Measurements from ENCODE around the gene ORM1.

Gene ORM1

GRCh38 chr9:114359801-114360200, 36.9 kb downstream of the ORM1 start:
- H3K36me3 ChIP-seq (ENCODE audit: control insufficient read depth, insufficient read depth, low read length): peaks cover 85% of the 10 kb centered on the region
- no peaks in the 10 kb centered on the region for H3K4me1 ChIP-seq (ENCODE audit: control insufficient read depth, insufficient read depth, low read length, poor library complexity, severe bottlenecking)
- H3K27ac ChIP-seq (ENCODE audit: low read depth, low read length, severe bottlenecking): no peak overlapping the region
- 69 to 86% methylated on average over 2 of the region's 7 CpGs for WGBS, 2 experiments (ENCODE audit: insufficient coverage in 2 of 2)
- no peaks in the 10 kb centered on the region for H3K9me3 ChIP-seq (ENCODE audit: control insufficient read depth, low read length)
- H3K4me3 ChIP-seq (ENCODE audit: extremely low read depth, insufficient read depth, low read length, poor library complexity, severe bottlenecking): no peak overlapping the region

GRCh38 chr9:114361542-114361941, 38.6 kb downstream of the ORM1 start:
- Histone ChIP-seq H3K9me3 (ENCODE audit: control insufficient read depth, low read length) (no peaks in the 10 kb centered on the region), H3K4me3 (ENCODE audit: extremely low read depth, insufficient read depth, low read length, poor library complexity, severe bottlenecking) (no peak overlapping the region), H3K4me1 (ENCODE audit: control insufficient read depth, insufficient read depth, low read length, poor library complexity, severe bottlenecking) (peaks cover 5% of the 10 kb centered on the region), H3K36me3 (ENCODE audit: control insufficient read depth, insufficient read depth, low read length) (peaks cover 77% of the 10 kb centered on the region), H3K27ac (ENCODE audit: low read depth, low read length, severe bottlenecking) (no peak overlapping the region)
- WGBS, 2 experiments (ENCODE audit: insufficient coverage in 2 of 2): 82 to 97% methylated on average over 3 to 7 of the region's 7 CpGs

- Histone ChIP-seq H3K36me3 (ENCODE audit: control insufficient read depth, insufficient read depth, low read length) (peaks cover 73% of the 10 kb centered on the region), H3K9me3 (ENCODE audit: control insufficient read depth, low read length) (no peaks in the 10 kb centered on the region), H3K4me1 (ENCODE audit: control insufficient read depth, insufficient read depth, low read length, poor library complexity, severe bottlenecking) (peaks cover 6% of the 10 kb centered on the region), H3K4me3 (ENCODE audit: extremely low read depth, insufficient read depth, low read length, poor library complexity, severe bottlenecking) (no peak overlapping the region), H3K27ac (ENCODE audit: low read depth, low read length, severe bottlenecking) (no peak overlapping the region)
- 94 to 95% methylated on average over 12 of the region's 12 CpGs for WGBS, 2 experiments (ENCODE audit: insufficient coverage in 2 of 2)
Measured at GRCh38 chr9:114362394-114362793, 39.5 kb downstream of the ORM1 start.

GRCh38 chr9:114363424-114363823, 40.5 kb downstream of the ORM1 start:
- H3K9me3 ChIP-seq (ENCODE audit: control insufficient read depth, low read length): no peaks in the 10 kb centered on the region
- whole genome bisulfite sequencing, 2 experiments (ENCODE audit: insufficient coverage in 2 of 2): 89 to 100% methylated on average over 2 of the region's 2 CpGs
- H3K27ac ChIP-seq (ENCODE audit: low read depth, low read length, severe bottlenecking): no peak overlapping the region
- no peak overlapping the region for H3K4me3 ChIP-seq (ENCODE audit: extremely low read depth, insufficient read depth, low read length, poor library complexity, severe bottlenecking)
- H3K36me3 ChIP-seq (ENCODE audit: control insufficient read depth, insufficient read depth, low read length): peaks cover 73% of the 10 kb centered on the region
- peaks cover 6% of the 10 kb centered on the region for H3K4me1 ChIP-seq (ENCODE audit: control insufficient read depth, insufficient read depth, low read length, poor library complexity, severe bottlenecking)

- peaks cover 69% of the 10 kb centered on the region for H3K36me3 ChIP-seq (ENCODE audit: control insufficient read depth, insufficient read depth, low read length)
- WGBS, 2 experiments (ENCODE audit: insufficient coverage in 2 of 2): 93% methylated on average over 3 to 4 of the region's 6 CpGs
Measured at GRCh38 chr9:114364134-114365041, 41.5 kb downstream of the ORM1 start.

GRCh38 chr9:114365194-114365593, 42.3 kb downstream of the ORM1 start:
- peaks cover 62% of the 10 kb centered on the region for H3K36me3 ChIP-seq (ENCODE audit: control insufficient read depth, insufficient read depth, low read length)

More at GRCh38 chr9:114364134-114365041, 41.5 kb downstream of the ORM1 start:
- Histone ChIP-seq H3K9me3 (ENCODE audit: control insufficient read depth, low read length) (no peaks in the 10 kb centered on the region), H3K4me3 (ENCODE audit: extremely low read depth, insufficient read depth, low read length, poor library complexity, severe bottlenecking) (no peak overlapping the region), H3K4me1 (ENCODE audit: control insufficient read depth, insufficient read depth, low read length, poor library complexity, severe bottlenecking) (peaks cover 6% of the 10 kb centered on the region), H3K27ac (ENCODE audit: low read depth, low read length, severe bottlenecking) (no peak overlapping the region)

GRCh38 chr9:114366334-114367128, 43.6 kb downstream of the ORM1 start:
- Histone ChIP-seq H3K9me3 (ENCODE audit: control insufficient read depth, low read length) (no peaks in the 10 kb centered on the region), H3K4me3 (ENCODE audit: extremely low read depth, insufficient read depth, low read length, poor library complexity, severe bottlenecking) (no peak overlapping the region), H3K36me3 (ENCODE audit: control insufficient read depth, insufficient read depth, low read length) (peaks cover 54% of the 10 kb centered on the region), H3K4me1 (ENCODE audit: control insufficient read depth, insufficient read depth, low read length, poor library complexity, severe bottlenecking) (peaks cover 12% of the 10 kb centered on the region), H3K27ac (ENCODE audit: low read depth, low read length, severe bottlenecking) (peak overlapping the region; percentile 45)
- 92 to 94% methylated on average over 7 to 8 of the region's 10 CpGs for WGBS, 2 experiments (ENCODE audit: insufficient coverage in 2 of 2)

More at GRCh38 chr9:114365194-114365593, 42.3 kb downstream of the ORM1 start:
- WGBS, 2 experiments (ENCODE audit: insufficient coverage in 2 of 2): no CpG with 5 or more reads among the region's 2 CpGs
- Histone ChIP-seq H3K4me3 (ENCODE audit: extremely low read depth, insufficient read depth, low read length, poor library complexity, severe bottlenecking) (no peak overlapping the region), H3K4me1 (ENCODE audit: control insufficient read depth, insufficient read depth, low read length, poor library complexity, severe bottlenecking) (peaks cover 6% of the 10 kb centered on the region), H3K27ac (ENCODE audit: low read depth, low read length, severe bottlenecking) (no peak overlapping the region), H3K9me3 (ENCODE audit: control insufficient read depth, low read length) (no peaks in the 10 kb centered on the region)

- H3K9me3 ChIP-seq (ENCODE audit: control insufficient read depth, low read length): no peaks in the 10 kb centered on the region
- 98% methylated on average over 6 of the region's 6 CpGs for WGBS, 2 experiments (ENCODE audit: insufficient coverage in 2 of 2)
- no peak overlapping the region for H3K4me3 ChIP-seq (ENCODE audit: extremely low read depth, insufficient read depth, low read length, poor library complexity, severe bottlenecking)
- H3K36me3 ChIP-seq (ENCODE audit: control insufficient read depth, insufficient read depth, low read length): peaks cover 48% of the 10 kb centered on the region
- H3K27ac ChIP-seq (ENCODE audit: low read depth, low read length, severe bottlenecking): no peak overlapping the region
- H3K4me1 ChIP-seq (ENCODE audit: control insufficient read depth, insufficient read depth, low read length, poor library complexity, severe bottlenecking): peaks cover 19% of the 10 kb centered on the region
Measured at GRCh38 chr9:114367366-114367765, 44.5 kb downstream of the ORM1 start.

GRCh38 chr9:114367772-114368569, 45.1 kb downstream of the ORM1 start:
- 93 to 95% methylated on average over 5 to 12 of the region's 14 CpGs for WGBS, 2 experiments (ENCODE audit: insufficient coverage in 2 of 2)
- Histone ChIP-seq H3K27ac (ENCODE audit: low read depth, low read length, severe bottlenecking) (no peak overlapping the region), H3K4me1 (ENCODE audit: control insufficient read depth, insufficient read depth, low read length, poor library complexity, severe bottlenecking) (peaks cover 25% of the 10 kb centered on the region), H3K4me3 (ENCODE audit: extremely low read depth, insufficient read depth, low read length, poor library complexity, severe bottlenecking) (no peak overlapping the region), H3K36me3 (ENCODE audit: control insufficient read depth, insufficient read depth, low read length) (peaks cover 45% of the 10 kb centered on the region), H3K9me3 (ENCODE audit: control insufficient read depth, low read length) (no peaks in the 10 kb centered on the region)
